HUES48 (cell line): Measurements from ENCODE around the gene HTRA3.

Source experiments
- H3K27ac ChIP-seq: one replicate; pipeline ENCODE4 v1.7.0; 2013; ENCODE audit warnings: low read depth, low read length, inconsistent platforms
- H3K27me3 ChIP-seq: 2 replicates; pipeline ENCODE4 v1.6.1; 2013; ENCODE audit warnings: mild to moderate bottlenecking, low read length; ENCODE audit not compliant: control insufficient read depth, insufficient read depth
- H3K36me3 ChIP-seq: 2 replicates; pipeline ENCODE4 v1.6.1; 2013; ENCODE audit warnings: low read length; ENCODE audit not compliant: control insufficient read depth, insufficient read depth
- H3K4me1 ChIP-seq: 2 replicates; pipeline ENCODE4 v1.6.1; 2013; ENCODE audit warnings: mild to moderate bottlenecking, low read length; ENCODE audit not compliant: control insufficient read depth, insufficient read depth
- H3K4me3 ChIP-seq: 2 replicates; pipeline ENCODE4 v1.5.1; 2013; ENCODE audit warnings: mild to moderate bottlenecking, low read depth, low read length
- H3K9ac ChIP-seq: 2 replicates; pipeline ENCODE4 v1.6.1; 2013; ENCODE audit warnings: mild to moderate bottlenecking, low read depth, low read length, moderate library complexity
- H3K9me3 ChIP-seq: 2 replicates; pipeline ENCODE4 v1.6.1; 2013; ENCODE audit warnings: low read length; ENCODE audit not compliant: control insufficient read depth, insufficient read depth

The HTRA3 gene

GRCh38 chr4:8284391-8284790, 14.8 kb downstream of the HTRA3 start:
- no peaks in the 10 kb centered on the region for H3K9me3 ChIP-seq
- H3K4me3 ChIP-seq: no peak overlapping the region
- H3K9ac ChIP-seq: no peak overlapping the region
- no peaks in the 10 kb centered on the region for H3K27me3 ChIP-seq
- no peaks in the 10 kb centered on the region for H3K36me3 ChIP-seq
- H3K27ac ChIP-seq: no peak overlapping the region
- H3K4me1 ChIP-seq: no peaks in the 10 kb centered on the region

DNA sequence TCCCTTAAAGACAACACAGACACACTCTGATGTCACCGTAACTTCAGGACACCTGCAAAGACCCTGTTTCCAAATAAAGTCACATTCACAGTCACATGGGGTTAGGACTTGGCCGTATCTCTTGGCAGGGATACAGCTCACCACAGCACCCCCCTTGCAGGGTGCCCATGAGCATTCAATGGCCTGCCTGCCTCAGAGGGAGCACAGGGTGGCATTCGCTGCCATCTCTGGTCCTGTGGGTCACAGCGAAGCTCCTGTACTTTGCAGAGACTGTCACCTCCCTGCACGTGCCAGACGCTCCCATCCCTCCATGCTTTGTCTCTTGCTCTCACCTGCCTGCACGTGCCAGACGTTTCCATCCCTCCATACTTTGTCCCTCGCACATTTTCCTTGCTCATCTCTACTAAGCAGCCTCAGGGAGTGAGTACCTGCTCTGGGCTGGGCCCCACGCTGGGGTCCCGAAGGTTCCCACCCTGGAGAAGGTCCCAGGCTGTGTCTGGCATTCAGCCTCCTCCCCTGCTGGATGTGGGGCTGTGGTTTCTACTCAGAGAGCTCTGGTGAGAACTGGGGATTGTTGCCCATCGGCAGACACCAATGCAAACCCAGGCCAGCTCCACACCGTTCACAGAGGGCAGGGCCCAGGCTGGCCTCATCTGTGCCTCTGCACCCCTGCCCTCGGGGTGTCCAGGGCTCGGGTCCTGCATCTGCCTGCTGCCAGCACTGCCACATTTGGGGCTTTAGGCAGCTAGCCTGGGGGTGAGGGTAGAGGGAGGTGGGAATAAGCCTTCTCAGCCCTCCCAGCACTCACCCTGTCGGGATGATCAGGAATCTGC, 15.8 kb downstream of the HTRA3 start:
- no peaks in the 10 kb centered on the region for H3K27me3 ChIP-seq
- H3K4me1 ChIP-seq: no peaks in the 10 kb centered on the region
- no peak overlapping the region for H3K9ac ChIP-seq
- no peak overlapping the region for H3K27ac ChIP-seq
- no peaks in the 10 kb centered on the region for H3K9me3 ChIP-seq
- H3K36me3 ChIP-seq: no peaks in the 10 kb centered on the region
- no peak overlapping the region for H3K4me3 ChIP-seq

- Histone ChIP-seq H3K27me3 (no peaks in the 10 kb centered on the region), H3K9me3 (no peaks in the 10 kb centered on the region), H3K4me3 (no peak overlapping the region), H3K36me3 (no peaks in the 10 kb centered on the region), H3K4me1 (no peaks in the 10 kb centered on the region), H3K9ac (no peak overlapping the region), H3K27ac (no peak overlapping the region)
Observed at GRCh38 chr4:8285976-8286718, 16.6 kb downstream of the HTRA3 start.

GRCh38 chr4:8286719-8287342, 17.3 kb downstream of the HTRA3 start:
- Histone ChIP-seq H3K27ac (no peak overlapping the region), H3K9me3 (no peaks in the 10 kb centered on the region), H3K9ac (no peak overlapping the region)

DNA sequence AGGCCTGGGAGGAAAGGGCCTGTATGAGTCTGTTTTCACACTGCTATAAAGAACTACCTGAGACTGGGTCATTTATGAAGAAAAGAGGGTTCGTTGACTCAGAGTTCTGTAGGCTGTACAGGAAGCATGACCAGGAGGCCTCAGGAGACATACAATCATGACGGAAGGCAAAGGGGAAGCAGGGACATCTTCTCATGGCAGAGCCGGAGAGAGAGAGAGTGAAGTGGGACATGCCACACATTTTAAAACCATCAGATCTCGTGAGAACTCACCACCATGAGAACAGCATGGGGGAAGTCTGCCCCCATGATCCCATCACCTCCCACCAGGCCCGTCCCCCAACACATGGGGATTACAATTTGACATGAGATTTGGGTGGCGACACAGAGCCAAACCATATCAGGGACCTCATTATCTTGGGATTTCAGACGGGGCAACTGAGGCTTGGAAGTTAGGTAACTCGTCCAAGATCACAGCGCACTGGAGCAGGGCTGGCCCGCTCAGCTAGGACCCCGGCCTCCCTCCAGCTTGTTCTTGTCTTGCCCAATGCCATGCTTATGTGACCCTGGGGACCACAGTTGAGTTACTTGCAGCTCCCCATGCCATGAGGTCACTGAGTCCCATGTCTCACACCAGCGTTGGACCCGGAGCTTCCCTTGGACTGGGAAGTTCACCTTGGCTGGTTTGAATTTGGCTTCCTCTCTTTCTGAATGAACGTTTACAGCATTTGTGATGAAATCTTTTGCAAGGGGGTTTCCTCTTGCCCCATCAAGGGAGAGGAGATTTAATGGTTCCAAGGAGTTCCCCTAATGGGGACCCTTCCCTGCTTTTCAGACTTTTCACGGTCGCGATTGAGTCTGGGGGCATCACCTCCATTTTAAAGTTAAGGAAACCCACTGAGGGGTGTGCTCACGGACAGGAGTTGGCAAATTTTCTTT, 18.1 kb downstream of the HTRA3 start:
- Histone ChIP-seq H3K4me3 (no peak overlapping the region), H3K27me3 (no peaks in the 10 kb centered on the region), H3K9ac (no peak overlapping the region), H3K27ac (no peak overlapping the region), H3K4me1 (no peaks in the 10 kb centered on the region), H3K36me3 (no peaks in the 10 kb centered on the region), H3K9me3 (no peaks in the 10 kb centered on the region)

More at GRCh38 chr4:8286719-8287342, 17.3 kb downstream of the HTRA3 start:
- H3K27me3 ChIP-seq: no peaks in the 10 kb centered on the region
- no peaks in the 10 kb centered on the region for H3K36me3 ChIP-seq
- H3K4me1 ChIP-seq: no peaks in the 10 kb centered on the region
- no peak overlapping the region for H3K4me3 ChIP-seq

DNA sequence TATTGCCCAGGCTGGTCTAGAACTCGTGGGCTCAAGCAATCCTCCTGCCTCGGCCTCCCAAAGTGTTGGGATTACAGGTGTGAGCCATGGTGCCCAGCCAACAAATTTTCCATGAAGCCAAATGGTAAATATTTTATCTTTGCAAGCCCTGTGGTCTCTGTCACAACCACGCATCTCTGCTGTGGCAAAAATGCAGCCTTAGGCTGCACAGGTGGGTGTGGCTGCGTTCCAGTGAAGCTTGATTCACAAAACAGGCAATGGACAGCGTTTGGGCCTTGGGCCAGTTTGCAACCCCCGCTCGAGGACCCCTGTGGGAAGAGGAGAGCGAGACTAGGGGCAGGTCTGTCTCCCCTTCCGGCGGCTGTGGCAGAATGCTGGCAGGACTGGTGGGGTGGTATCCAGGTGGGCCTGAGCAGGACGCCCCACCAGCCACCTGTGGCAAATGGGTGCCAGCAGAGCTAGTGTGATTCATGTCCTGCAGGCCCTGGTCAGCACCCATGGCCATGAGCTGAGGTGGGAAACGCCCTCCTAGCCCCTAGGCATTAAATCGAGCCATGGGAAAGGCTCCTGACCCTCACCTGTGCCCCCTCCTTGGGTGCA, 19.7 kb downstream of the HTRA3 start:
- Histone ChIP-seq H3K4me1 (no peaks in the 10 kb centered on the region), H3K9ac (no peak overlapping the region), H3K9me3 (no peaks in the 10 kb centered on the region), H3K4me3 (no peak overlapping the region), H3K36me3 (no peaks in the 10 kb centered on the region), H3K27ac (no peak overlapping the region), H3K27me3 (no peaks in the 10 kb centered on the region)

- Histone ChIP-seq H3K27me3 (no peaks in the 10 kb centered on the region), H3K4me3 (no peak overlapping the region), H3K9ac (no peak overlapping the region), H3K4me1 (no peaks in the 10 kb centered on the region), H3K27ac (no peak overlapping the region), H3K36me3 (no peaks in the 10 kb centered on the region), H3K9me3 (no peaks in the 10 kb centered on the region)
Observed at GRCh38 chr4:8289956-8290700, 20.6 kb downstream of the HTRA3 start.

GRCh38 chr4:8290701-8290970, 21.1 kb downstream of the HTRA3 start:
- H3K4me3 ChIP-seq: no peak overlapping the region
- H3K4me1 ChIP-seq: no peaks in the 10 kb centered on the region
- H3K36me3 ChIP-seq: no peaks in the 10 kb centered on the region
- no peak overlapping the region for H3K27ac ChIP-seq
- H3K9ac ChIP-seq: no peak overlapping the region
- no peaks in the 10 kb centered on the region for H3K27me3 ChIP-seq
- no peaks in the 10 kb centered on the region for H3K9me3 ChIP-seq

DNA sequence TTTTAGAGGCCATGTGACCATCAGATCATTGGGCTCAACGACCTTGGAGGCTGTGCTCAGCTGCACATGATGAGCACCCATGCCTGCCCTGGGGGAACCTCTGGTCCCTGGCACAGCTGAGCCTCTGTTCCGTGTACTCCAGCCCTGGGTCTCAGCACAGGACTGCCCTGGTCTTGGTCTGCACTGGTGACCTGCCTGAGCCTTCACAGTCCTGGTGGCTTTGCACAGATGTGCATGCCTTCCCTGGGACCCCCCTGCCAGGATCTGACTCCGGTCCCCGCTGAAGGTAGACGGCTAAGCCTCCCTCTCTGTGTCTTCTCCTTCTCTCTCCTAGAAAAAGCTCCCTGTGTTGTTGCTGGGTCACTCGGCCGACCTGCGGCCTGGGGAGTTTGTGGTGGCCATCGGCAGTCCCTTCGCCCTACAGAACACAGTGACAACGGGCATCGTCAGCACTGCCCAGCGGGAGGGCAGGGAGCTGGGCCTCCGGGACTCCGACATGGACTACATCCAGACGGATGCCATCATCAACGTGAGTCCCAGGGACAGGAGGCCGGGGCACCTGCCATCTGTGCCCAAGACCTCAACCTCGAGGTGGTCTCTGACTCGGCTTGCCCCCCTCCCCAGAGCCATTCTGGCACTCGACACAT, 21.6 kb downstream of the HTRA3 start:
- Histone ChIP-seq H3K4me1 (no peaks in the 10 kb centered on the region), H3K27ac (no peak overlapping the region), H3K9ac (no peak overlapping the region), H3K27me3 (no peaks in the 10 kb centered on the region), H3K4me3 (no peak overlapping the region), H3K9me3 (no peaks in the 10 kb centered on the region), H3K36me3 (no peaks in the 10 kb centered on the region)
